K562 (cell line): ENCODE data around the gene GHRL. TPM values are rescaled to one million over a fixed set of nuclear protein-coding genes. Genes with fewer than 3 reads are reported as not detected.
A peak's percentile ranks its signal among the peaks of the same experiment; 100 is the strongest.

Source experiments
- BHLHE40 ChIP-seq: IDR thresholded peaks from 2 replicates; pipeline ENCODE4 v1.6.1; 2011; ENCODE audit warnings: low read length, improper control_type of control experiment
- CHCHD3 ChIP-seq: fragments of 250-450 bp; sonication (Bioruptor Pico); IDR thresholded peaks from 2 replicates; pipeline ENCODE4 v2.1.2; 2022; ENCODE audit warnings: mild to moderate bottlenecking
- CTCFL ChIP-seq: IDR thresholded peaks from 2 replicates; pipeline ENCODE4 v1.6.1; 2011; ENCODE audit warnings: borderline replicate concordance, low read depth, mild to moderate bottlenecking, moderate library complexity, low read length; ENCODE audit not compliant: insufficient read depth, poor library complexity, severe bottlenecking
- KDM5B ChIP-seq: fragments of 200-600 bp; sonication (generic); IDR thresholded peaks from 2 replicates; pipeline ENCODE4 v1.6.1; 2012; ENCODE audit warnings: low read depth, mild to moderate bottlenecking, moderate library complexity, low read length, control low read depth, inconsistent platforms; ENCODE audit not compliant: insufficient replicate concordance
- NFYB ChIP-seq: IDR thresholded peaks from 2 replicates; pipeline ENCODE4 v1.6.1; 2011; ENCODE audit warnings: mild to moderate bottlenecking, moderate library complexity; ENCODE audit not compliant: insufficient read length; ENCODE audit errors: extremely low read depth
- NR2C2 ChIP-seq, 2 experiments: fragments of 200-800 bp in 1 of 2; sonication (Bioruptor generic) in 1 of 2; sonication (generic) in 1 of 2; formaldehyde crosslinking in 1 of 2; IDR thresholded peaks; 2 replicates each; pipeline versions ENCODE4 v1.6.1 to v1.8.0; 2016 to 2022; ENCODE audit warnings: mild to moderate bottlenecking in 1 of 2, missing compliant biosample characterization in 1 of 2, missing genetic modification characterization in 1 of 2, missing genetic modification reagents in 1 of 2
- REST ChIP-seq, 2 experiments: fragments of 450-650 bp; formaldehyde crosslinking in 1 of 2; IDR thresholded peaks; 2 replicates each; pipeline versions ENCODE4 v1.4.0 to v1.6.1; 2014 to 2020; ENCODE audit warnings: mild to moderate bottlenecking in 2 of 2, borderline replicate concordance in 1 of 2, low read depth in 1 of 2
- SMARCB1 ChIP-seq: IDR thresholded peaks from 2 replicates; pipeline ENCODE4 v1.6.1; 2011; ENCODE audit warnings: improper control_type of control experiment, low read depth; ENCODE audit not compliant: insufficient read length
- SNRNP70 ChIP-seq: fragments of 200-400 bp; formaldehyde crosslinking; optimal IDR thresholded peaks from 2 replicates; pipeline ENCODE3; 2017; ENCODE audit warnings: low read depth, low read length
- SRF ChIP-seq, 2 experiments: fragments of 250-450, 450-650 bp in 1 of 2; sonication (Bioruptor Pico) in 1 of 2; sonication (generic) in 1 of 2; formaldehyde crosslinking; IDR thresholded peaks; 2 replicates each; pipeline versions ENCODE4 v1.5.0 to v1.5.1; 2020 to 2022; ENCODE audit warnings: mild to moderate bottlenecking in 1 of 2, missing genetic modification reagents in 1 of 2
- TFAP4 ChIP-seq: sonication (generic); formaldehyde crosslinking; IDR thresholded peaks from 2 replicates; pipeline ENCODE4 v1.8.0; 2022; ENCODE audit warnings: missing genetic modification reagents, mild to moderate bottlenecking, moderate library complexity, borderline replicate concordance
- polyA plus RNA-seq, 8 experiments: library from polyadenylated mRNA; depleted of rRNA in 4 of 8; stranded (reverse) in 5 of 8; unstranded in 3 of 8; fragments of >200 nt; fragmentation: Nextera tagmentation in 2 of 8; fragmentation: Illumina TruSeq in 1 of 8; extraction: Ambion mirVana in 2 of 8; extraction: Trizol in 1 of 8; gene quantifications; 2 replicates each; pipeline versions ENCODE4 v1.2.1 to v1.2.3, GENCODE V29; 2011 to 2014; ENCODE audit warnings: inconsistent platforms in 1 of 8, missing spikeins in 1 of 8
- total RNA-seq, 7 experiments: library from RNA; depleted of rRNA in 6 of 7; stranded (reverse); fragments of >200 nt in 6 of 7; fragmentation: Illumina TruSeq in 2 of 7; extraction: Trizol in 2 of 7; gene quantifications; 2 replicates each; pipeline versions ENCODE4 v1.2.1 to v1.2.3, GENCODE V29; 2011 to 2021; ENCODE audit warnings: low replicate concordance in 1 of 7
- TF ChIP-seq, protein P1 (sequence below): fragments of 450-650 bp; IDR thresholded peaks from one replicate; pipeline ENCODE4 v1.6.1; 2018; ENCODE audit warnings: mild to moderate bottlenecking, moderate library complexity; ENCODE audit not compliant: partially characterized antibody

The GHRL gene
- total and polyA plus RNA-seq, 9 of the 15 experiments (the other 6 are each of a cell fraction or from before 2014, with no cell fraction given): 0.08 to 0.29 (median 0.15) TPM; not detected in 5

DNA sequence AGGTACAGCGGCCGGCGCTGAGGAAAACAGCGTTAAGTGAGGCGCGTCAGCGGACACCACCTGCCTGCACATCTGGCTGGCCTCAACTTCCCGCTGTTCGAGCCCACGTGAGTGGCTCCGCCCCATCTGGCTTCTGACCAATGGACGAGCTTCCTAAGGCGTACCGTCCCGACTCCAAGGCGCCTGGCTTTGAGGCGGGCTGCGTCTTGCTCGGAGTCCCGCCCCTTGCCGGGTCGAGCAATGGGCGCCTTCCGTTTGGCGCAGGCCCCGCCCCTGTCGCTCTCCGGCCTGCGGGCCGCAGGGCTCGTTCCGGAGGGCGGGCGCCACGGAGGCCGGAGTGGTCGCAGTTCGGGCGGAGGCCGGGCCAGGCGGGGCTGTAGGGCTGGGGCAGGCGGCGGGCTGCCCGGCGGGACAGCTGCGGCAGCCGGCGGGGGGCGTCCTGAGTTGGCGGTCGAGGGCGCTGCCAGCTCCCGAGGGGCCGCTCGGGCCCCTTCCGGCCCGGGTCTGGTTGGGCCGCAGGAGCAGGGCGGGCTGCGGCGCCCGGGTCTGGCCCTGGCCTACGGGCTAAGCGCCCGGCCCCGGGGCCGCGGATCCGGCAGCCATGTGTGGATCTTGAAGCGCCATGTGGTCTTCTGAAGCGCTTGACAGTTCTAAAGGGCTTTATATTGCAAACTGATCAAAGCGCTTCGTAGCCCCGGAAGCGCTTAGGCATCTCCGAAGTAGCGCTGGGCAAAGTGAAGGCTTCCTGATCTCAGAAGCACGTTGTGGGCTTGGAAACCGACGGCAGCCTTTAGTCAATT, 44.4 kb downstream of the GHRL start, which contains the start of gene TATDN2 (continued):
- TF ChIP-seq TFAP4 (CRISPR knock-in tag): peak; percentile 90
- TF ChIP-seq CTCFL: peak; percentile 26
- 0 out of 4 replicates have a peak, but pooled peaks of 1 of the 2 experiments have one; percentile 39 for TF ChIP-seq SRF (CRISPR knock-in tag; IDR thresholded peaks at IDR 0.05)
- TF ChIP-seq REST (IDR thresholded peaks at IDR 0.05; ENCODE audit: borderline replicate concordance): no peak; the same call in 1 of the 2 replicates
- TF ChIP-seq REST (CRISPR knock-in tag; IDR thresholded peaks at IDR 0.05; ENCODE audit: low read depth): peak; percentile 77
- TF ChIP-seq BHLHE40: peak; percentile 95
- TF ChIP-seq SNRNP70: no peak
- no peak for TF ChIP-seq SMARCB1
- TF ChIP-seq KDM5B: peak; percentile 57
- peak; percentile 39 for TF ChIP-seq NFYB
- TF ChIP-seq CHCHD3 (CRISPR knock-in tag): no peak
- TF ChIP-seq, protein P1, sequence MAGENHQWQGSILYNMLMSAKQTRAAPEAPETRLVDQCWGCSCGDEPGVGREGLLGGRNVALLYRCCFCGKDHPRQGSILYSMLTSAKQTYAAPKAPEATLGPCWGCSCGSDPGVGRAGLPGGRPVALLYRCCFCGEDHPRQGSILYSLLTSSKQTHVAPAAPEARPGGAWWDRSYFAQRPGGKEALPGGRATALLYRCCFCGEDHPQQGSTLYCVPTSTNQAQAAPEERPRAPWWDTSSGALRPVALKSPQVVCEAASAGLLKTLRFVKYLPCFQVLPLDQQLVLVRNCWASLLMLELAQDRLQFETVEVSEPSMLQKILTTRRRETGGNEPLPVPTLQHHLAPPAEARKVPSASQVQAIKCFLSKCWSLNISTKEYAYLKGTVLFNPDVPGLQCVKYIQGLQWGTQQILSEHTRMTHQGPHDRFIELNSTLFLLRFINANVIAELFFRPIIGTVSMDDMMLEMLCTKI: no peak
- 0 out of 2 replicates have a peak, but pooled peaks have one; percentile 36 for TF ChIP-seq NR2C2 (CRISPR knock-in tag; IDR thresholded peaks at IDR 0.05)
- peak; percentile 81 for TF ChIP-seq NR2C2 (tag; IDR thresholded peaks at IDR 0.05)
